Ovary (tissue), 9 donors: Measurements from ENCODE around the gene CTRB1. TPM values are rescaled to one million over a fixed set of nuclear protein-coding genes. Genes with fewer than 3 reads are reported as not detected.

Experiments used
- DNase-seq, 5 donors: peaks; one replicate each; pipeline ENCODE4 v3.0.0-alpha.2; 2019 to 2020
- H3K27ac ChIP-seq, 2 donors: fragments of 200-600 bp; one replicate each; pipeline versions ENCODE4 v1.5.1 to v1.8.0; 2019 to 2022
- H3K27me3 ChIP-seq: fragments of 200-600 bp; one replicate; pipeline ENCODE4 v1.8.0; 2022
- H3K36me3 ChIP-seq: fragments of 200-600 bp; sonication (generic); one replicate; pipeline ENCODE4 v1.5.1; 2019
- H3K4me1 ChIP-seq: one replicate; pipeline ENCODE4 v1.8.1; 2013; ENCODE audit warnings: mild to moderate bottlenecking, moderate library complexity; ENCODE audit not compliant: insufficient read depth
- H3K4me3 ChIP-seq: fragments of 200-600 bp; sonication (generic); one replicate; pipeline ENCODE4 v1.5.1; 2017
- H3K9me3 ChIP-seq, 2 donors: fragments of 200-600 bp in 1 of 2; sonication (generic) in 1 of 2; one replicate each; pipeline versions ENCODE4 v1.5.1 to v1.8.1; 2013 to 2019; ENCODE audit warnings: mild to moderate bottlenecking in 1 of 2, moderate library complexity in 1 of 2
- CTCF ChIP-seq, 3 donors: fragments of 450-650 bp in 2 of 3; fragments of 200-600 bp in 1 of 3; IDR thresholded peaks; one replicate each; pipeline versions ENCODE4 v1.5.1 to v1.8.0; 2016 to 2022; ENCODE audit warnings: antibody characterized with exemption in 3 of 3, mild to moderate bottlenecking in 1 of 3
- EP300 ChIP-seq: sonication (generic); formaldehyde crosslinking; IDR thresholded peaks from one replicate; pipeline ENCODE4 v1.6.1; 2017; ENCODE audit warnings: antibody characterized with exemption
- POLR2A ChIP-seq: fragments of 450-650 bp; IDR thresholded peaks from one replicate; pipeline ENCODE4 v1.6.1; 2017; ENCODE audit warnings: antibody characterized with exemption, mild to moderate bottlenecking, moderate library complexity
- WGBS, 3 donors: extraction: QIAGEN DNeasy Blood & Tissue Kit in 1 of 3; methylation state at CpG; one replicate each; pipeline versions ENCODE4 v1.1.5 to v1.1.7; 2013 to 2017; 5-methylcytosine and 5-hydroxymethylcytosine counted together
- intact Hi-C, 4 donors: fragments of 100-400 bp; cut with DNase I; formaldehyde crosslinking; loops; one replicate each; pipeline versions ENCODE4 v1.11.0 to v1.15.1; 2022 to 2023
- polyA plus RNA-seq, 2 donors: library from polyadenylated mRNA; stranded (reverse); fragments of 200-250 nt in 1 of 2; fragments of 350-450 nt in 1 of 2; fragmentation: Illumina TruSeq in 1 of 2; extraction: RNeasy Lipid Tissue Mini Kit (QIAGEN cat#74804) in 1 of 2; gene quantifications; one replicate each; pipeline ENCODE4 v1.2.3, GENCODE V29; 2013 to 2014
- total RNA-seq, 7 donors: library from RNA; depleted of rRNA in 2 of 7; stranded (reverse); fragments of >200 nt in 2 of 7; fragmentation: NEBNext Ultra II Directional in 3 of 7; extraction: Animal tissue kit (Norgen Biotek cat#: 25700) in 3 of 7; gene quantifications; one replicate each; pipeline versions ENCODE4 v1.1.0 to v1.2.4, GENCODE V29; 2016 to 2023
- donor health status: DM: no; HTN: no; CAD: no; lungs with moderate emphysema.
- donor health status: DM: no; HTN: no; CAD: no.
- donor health status: Bipolar disorder and iron deficiency.
- donor health status: DM: yes; HTN: yes; CAD: no.
- donor health status: DM: no; HTN: no; CAD: no.
- donor health status: DM: yes; HTN: yes; CAD: no.

The CTRB1 gene
- total and polyA plus RNA-seq, 9 donors = 0.67 to 14.7 (median 3.1) TPM; not detected in 4

GRCh38 chr16:75273054-75273925, 54.5 kb downstream of the CTRB1 start:
- H3K4me3 ChIP-seq = no peak overlapping the region
- intact Hi-C loops = no loop called here
- no peaks in the 10 kb centered on the region for H3K27me3 ChIP-seq
- WGBS, 3 donors = 85 to 90% (median 86%) methylated on average over 23 of the region's 23 CpGs
- H3K9me3 ChIP-seq = no peaks in the 10 kb centered on the region
- no peaks in the 10 kb centered on the region for H3K36me3 ChIP-seq
- no peak overlapping the region for H3K27ac ChIP-seq
- H3K4me1 ChIP-seq = no peaks in the 10 kb centered on the region
- TF ChIP-seq POLR2A (no peak), CTCF (IDR thresholded peaks at IDR 0.05) (no peak), EP300 (no peak)
- no peak for DNase-seq

Other genes with a start within 250 kb of the CTRB1 start
- 10 to 100 TPM; 23.6 to 82.3 (median 70.0) TPM for gene WDR59, start 233.9 kb upstream of the CTRB1 start, total RNA-seq
- 10 to 100 TPM; 24.7 to 56.0 TPM for gene WDR59, start 233.9 kb upstream of the CTRB1 start, polyA plus RNA-seq
- gene ZNRF1, start 220.0 kb upstream of the CTRB1 start, total RNA-seq = 10 to 100 TPM; 16.8 to 27.9 (median 25.0) TPM
- 10 to 100 TPM; 10.8 to 24.3 TPM for gene ZNRF1, start 220.0 kb upstream of the CTRB1 start, polyA plus RNA-seq
- gene LDHD, start 102.2 kb upstream of the CTRB1 start, total RNA-seq = 10 to 100 TPM; 11.5 to 25.4 (median 20.7) TPM
- gene LDHD, start 102.2 kb upstream of the CTRB1 start, polyA plus RNA-seq = 10 to 100 TPM in 1 of 2 donors, 1 to 10 TPM in 1; 2.1 to 21.7 TPM
- 10 to 100 TPM in 6 of 7 donors, 1 to 10 TPM in 1; 7.9 to 22.3 (median 13.5) TPM for gene ZFP1, start 70.5 kb upstream of the CTRB1 start, total RNA-seq
- gene ZFP1, start 70.5 kb upstream of the CTRB1 start, polyA plus RNA-seq = 10 to 100 TPM in 1 of 2 donors, 1 to 10 TPM in 1; 7.2 to 15.7 TPM
- 10 to 100 TPM in 2 of 7 donors, 1 to 10 TPM in 1, under 1 TPM in 1, not detected in 3; 0.62 to 28.7 (median 11.6) TPM for gene CTRB2, start 11.8 kb upstream of the CTRB1 start, total RNA-seq
- 1 to 10 TPM in 1 of 2 donors, not detected in 1; 1.1 TPM for gene CTRB2, start 11.8 kb upstream of the CTRB1 start, polyA plus RNA-seq
- 10 to 100 TPM; 22.2 to 90.2 (median 47.4) TPM for gene BCAR1, start 32.6 kb downstream of the CTRB1 start, total RNA-seq
- gene BCAR1, start 32.6 kb downstream of the CTRB1 start, polyA plus RNA-seq = 10 to 100 TPM in 1 of 2 donors, 1 to 10 TPM in 1; 2.4 to 30.3 TPM
- gene CFDP1, start 214.5 kb downstream of the CTRB1 start, total RNA-seq = 10 to 100 TPM; 67.0 to 75.4 (median 70.2) TPM
- 100 to 1,000 TPM; 106 to 173 TPM for gene CFDP1, start 214.5 kb downstream of the CTRB1 start, polyA plus RNA-seq
- gene TMEM170A, start 245.7 kb downstream of the CTRB1 start, total RNA-seq = 10 to 100 TPM; 20.7 to 29.0 (median 24.2) TPM
- 10 to 100 TPM in 1 of 2 donors, 1 to 10 TPM in 1; 8.6 to 14.8 TPM for gene TMEM170A, start 245.7 kb downstream of the CTRB1 start, polyA plus RNA-seq